CD4-positive, alpha-beta T cell treated with Interleukin-4 for 1 hour (primary cell): ENCODE measurements around the gene SLC1A4.
"Not testable (repeated sequence)": the region's sequence is repeated elsewhere in the genome, so short reads cannot be mapped to it uniquely, and the experiment has no call there.

Experiments used
- DNase-seq, 2 donors: peaks; one replicate each; pipeline ENCODE4 v3.0.0-alpha.2; 2020 to 2022

Gene SLC1A4

GRCh38 chr2:64995041-64995440 is 5.8 kb downstream of the SLC1A4 start:
- no peak for DNase-seq

GRCh38 chr2:64996871-64997307 is 7.7 kb downstream of the SLC1A4 start:
- no peak for DNase-seq

GRCh38 chr2:64998658-64999061 is 9.5 kb downstream of the SLC1A4 start:
- DNase-seq: no peak

GRCh38 chr2:64999754-65000153 is 10.6 kb downstream of the SLC1A4 start:
- DNase-seq: no peak

GRCh38 chr2:65000644-65001043 is 11.4 kb downstream of the SLC1A4 start:
- DNase-seq: no peak

GRCh38 chr2:65003037-65003436 is 13.8 kb downstream of the SLC1A4 start:
- no peak for DNase-seq

- DNase-seq: not testable (repeated sequence)
These were observed 15.0 kb downstream of the SLC1A4 start for GRCh38 chr2:65004232-65004631.

- no peak for DNase-seq
These were observed 24.6 kb downstream of the SLC1A4 start for GRCh38 chr2:65013776-65014175.

- no peak for DNase-seq
These were observed 26.5 kb downstream of the SLC1A4 start for GRCh38 chr2:65015731-65016130.

GRCh38 chr2:65016789-65017188 is 27.6 kb downstream of the SLC1A4 start:
- DNase-seq: no peak

GRCh38 chr2:65017335-65017734 is 28.1 kb downstream of the SLC1A4 start:
- DNase-seq: peak in 1 of 2 donors; percentile 63

DNA sequence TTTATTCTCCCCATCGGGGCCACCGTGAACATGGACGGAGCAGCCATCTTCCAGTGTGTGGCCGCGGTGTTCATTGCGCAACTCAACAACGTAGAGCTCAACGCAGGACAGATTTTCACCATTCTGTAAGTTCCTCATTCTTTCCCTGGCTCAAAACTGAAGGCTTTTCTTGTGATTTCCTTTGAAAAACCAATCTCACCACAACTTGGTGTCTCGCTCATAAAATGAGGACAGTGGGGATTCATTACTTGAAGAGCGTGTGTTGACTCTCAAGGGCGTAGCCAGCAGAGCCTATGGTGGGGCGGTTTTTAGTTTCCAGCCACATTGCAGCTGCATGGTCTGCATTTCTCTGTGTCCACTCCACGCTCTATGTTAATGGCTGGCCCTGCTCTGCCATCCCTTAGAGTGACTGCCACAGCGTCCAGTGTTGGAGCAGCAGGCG is 29.0 kb downstream of the SLC1A4 start:
- peak; percentile 18 to 65 for DNase-seq

DNA sequence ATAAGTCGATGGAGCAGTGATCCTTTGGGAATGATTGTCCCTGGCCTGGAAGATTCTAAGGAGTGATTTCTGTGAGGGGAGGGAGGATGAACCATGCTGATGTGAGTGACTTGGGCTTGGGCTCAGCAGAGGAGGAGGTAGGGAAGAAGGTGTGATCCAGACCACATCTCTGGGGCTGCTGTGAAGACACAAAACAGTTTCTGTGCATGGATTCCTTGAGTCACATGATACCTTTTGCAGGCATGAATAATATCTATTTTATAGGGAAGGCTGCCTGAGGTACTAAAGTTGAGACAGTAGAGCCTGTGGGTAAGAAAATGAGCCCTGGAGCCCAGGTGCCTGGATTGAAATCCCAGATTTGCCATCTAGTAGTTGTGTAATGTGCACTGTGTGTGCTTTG is 29.8 kb downstream of the SLC1A4 start:
- no peak for DNase-seq

DNA sequence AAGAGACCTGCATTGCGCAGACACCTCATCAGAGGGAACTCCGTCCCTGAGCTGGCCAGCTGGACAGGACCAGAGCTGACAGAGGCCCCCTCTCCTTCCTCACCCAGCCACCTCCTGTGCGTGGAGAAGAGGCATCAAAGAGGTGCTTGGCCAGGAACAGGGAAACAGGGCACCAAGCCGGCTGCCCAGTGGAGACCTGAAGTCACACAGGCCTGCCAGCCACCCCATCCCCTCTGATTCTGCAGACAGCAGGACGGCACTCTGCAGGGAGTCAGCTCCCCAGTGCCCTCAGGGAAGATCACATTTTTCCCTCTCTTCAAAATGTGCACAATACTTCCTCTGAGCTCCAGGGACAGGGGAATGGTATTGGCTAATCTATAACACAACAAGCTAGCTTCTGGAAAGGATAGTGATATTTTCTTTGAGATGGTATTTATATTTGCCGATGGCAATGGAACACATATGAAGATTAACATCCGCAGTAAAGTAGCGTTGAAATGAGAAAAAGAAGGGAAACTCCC is 30.5 kb downstream of the SLC1A4 start:
- DNase-seq: no peak

GRCh38 chr2:65020251-65020650 is 31.1 kb downstream of the SLC1A4 start:
- DNase-seq: not testable (repeated sequence)

DNA sequence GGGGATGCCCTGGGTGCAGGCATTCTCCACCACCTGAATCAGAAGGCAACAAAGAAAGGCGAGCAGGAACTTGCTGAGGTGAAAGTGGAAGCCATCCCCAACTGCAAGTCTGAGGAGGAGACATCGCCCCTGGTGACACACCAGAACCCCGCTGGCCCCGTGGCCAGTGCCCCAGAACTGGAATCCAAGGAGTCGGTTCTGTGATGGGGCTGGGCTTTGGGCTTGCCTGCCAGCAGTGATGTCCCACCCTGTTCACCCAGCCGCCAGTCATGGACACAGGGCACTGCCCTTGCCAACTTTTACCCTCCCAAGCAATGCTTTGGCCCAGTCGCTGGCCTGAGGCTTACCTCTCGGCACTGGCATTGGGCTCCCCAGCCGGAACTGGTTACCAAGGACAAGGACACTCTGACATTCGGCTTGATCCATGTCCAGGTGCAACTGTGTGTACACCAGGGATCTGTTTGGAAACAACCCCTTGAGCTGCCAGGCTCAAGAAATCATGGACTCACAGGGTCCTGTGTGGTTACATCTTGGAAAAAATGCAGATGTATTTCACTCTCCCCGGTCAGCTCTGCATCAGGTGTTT is 31.8 kb downstream of the SLC1A4 start:
- DNase-seq: no peak

DNA sequence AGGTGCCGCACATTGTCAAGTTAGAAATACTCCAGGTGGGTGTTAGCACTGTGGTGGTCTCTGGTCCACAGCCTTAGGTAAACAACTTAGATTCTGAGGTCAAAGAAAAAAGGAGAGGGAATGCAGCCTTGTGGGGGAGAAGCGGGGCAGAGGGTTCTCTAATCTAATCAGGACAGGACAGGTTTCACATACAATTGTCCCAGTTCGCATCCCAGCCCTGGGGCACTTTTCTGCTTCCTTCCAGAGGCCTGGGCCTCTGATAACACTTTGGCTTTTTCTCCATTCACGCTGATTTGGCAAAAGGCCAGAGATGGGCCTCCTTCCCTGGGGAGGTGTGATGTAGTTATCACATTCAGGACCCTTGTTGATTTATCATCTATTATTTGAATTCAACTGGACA is 32.5 kb downstream of the SLC1A4 start:
- no peak for DNase-seq

- no peak for DNase-seq
These were observed 33.0 kb downstream of the SLC1A4 start for GRCh38 chr2:65022189-65022588.

DNA sequence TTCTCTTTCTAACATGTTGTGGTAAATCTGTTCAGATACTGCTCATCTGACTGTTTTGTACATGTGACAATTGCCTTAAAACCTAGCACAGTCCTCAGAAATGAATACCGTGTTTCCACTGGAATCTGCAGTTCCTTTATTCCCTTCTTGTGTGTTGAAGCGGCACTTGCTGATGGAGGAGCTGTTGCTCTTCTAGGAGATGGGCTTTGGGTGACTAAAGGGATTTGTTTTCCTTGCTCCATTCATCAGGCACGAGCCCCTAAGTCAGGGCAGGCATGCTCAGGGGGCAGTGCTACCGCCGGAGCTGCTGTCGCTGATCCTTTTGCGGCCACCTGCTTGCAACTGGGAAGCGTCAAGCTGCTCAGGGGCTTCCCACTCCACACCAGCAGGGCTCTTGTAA is 34.5 kb downstream of the SLC1A4 start:
- no peak for DNase-seq

- DNase-seq: no peak
These were observed 35.1 kb downstream of the SLC1A4 start for GRCh38 chr2:65024149-65024829.

- peak in 1 of 2 donors; percentile 30 for DNase-seq
These were observed 36.4 kb downstream of the SLC1A4 start for GRCh38 chr2:65025453-65026123.

- DNase-seq: no peak
These were observed 37.0 kb downstream of the SLC1A4 start for GRCh38 chr2:65026154-65026553.

- peak in 1 of 2 donors; percentile 66 for DNase-seq
These were observed 37.7 kb downstream of the SLC1A4 start for GRCh38 chr2:65026704-65027464.
